OCI-LY7 (cell line): ENCODE results near the gene MAP3K5. TPM values are rescaled to one million over a fixed set of nuclear protein-coding genes. Genes with fewer than 3 reads are reported as not detected.

Experiments
- BruUV-seq: library from RNA; stranded (reverse); fragments of 400-500 nt; replicated peaks from 2 replicates; lab custom pipeline; 2021; lab: Mats Ljungman, UMichigan
- CTCF ChIA-PET: fragments of 300-600 bp; sonication (Branson Sonifier 250); formaldehyde crosslinking; loops from one replicate; lab custom pipeline; 2022; ENCODE audit warnings: antibody characterized with exemption; ENCODE audit not compliant: unreplicated experiment; lab: Charles Lee
- POLR2A ChIA-PET: fragments of 300-600 bp; sonication (Branson Sonifier 250); formaldehyde crosslinking; loops from one replicate; lab custom pipeline; 2022; ENCODE audit warnings: antibody characterized with exemption; lab: Charles Lee
- DNase-seq: peaks from one replicate; pipeline ENCODE4 v3.0.0-alpha.2; 2015; ENCODE audit warnings: low spot score
- H2AFZ ChIP-seq: fragments of 200-600 bp; sonication (generic), shearing (Covaris generic); 2 replicates; pipeline ENCODE4 v1.6.1; 2014; ENCODE audit warnings: mild to moderate bottlenecking, antibody characterized with exemption, low read length, moderate library complexity
- H3K27ac ChIP-seq: fragments of 200-600 bp; sonication (generic); 2 replicates; pipeline ENCODE4 v1.5.1; 2014; ENCODE audit warnings: mixed run types, low read depth, mild to moderate bottlenecking, moderate library complexity, low read length, inconsistent platforms; ENCODE audit not compliant: poor library complexity, severe bottlenecking
- H3K36me3 ChIP-seq: fragments of 200-600 bp; sonication (generic); 2 replicates; pipeline ENCODE4 v1.6.1; 2014; ENCODE audit warnings: mild to moderate bottlenecking, antibody characterized with exemption, low read length, moderate library complexity, mixed read lengths; ENCODE audit not compliant: insufficient read depth
- H3K4me1 ChIP-seq: fragments of 200-600 bp; sonication (generic); 2 replicates; pipeline ENCODE4 v1.5.1; 2014; ENCODE audit warnings: mild to moderate bottlenecking, low read length; ENCODE audit not compliant: insufficient read depth, poor library complexity, severe bottlenecking
- H3K4me2 ChIP-seq: fragments of 200-600 bp; sonication (generic); 2 replicates; pipeline ENCODE4 v1.6.1; 2014; ENCODE audit warnings: mild to moderate bottlenecking, low read length
- H3K4me3 ChIP-seq: fragments of 200-600 bp; sonication (generic); 2 replicates; pipeline ENCODE4 v1.5.1; 2014; ENCODE audit warnings: mild to moderate bottlenecking, low read depth, low read length; ENCODE audit not compliant: poor library complexity, severe bottlenecking
- H3K79me2 ChIP-seq: fragments of 200-600 bp; sonication (generic); 2 replicates; pipeline ENCODE4 v1.6.1; 2016; ENCODE audit warnings: low read depth, mild to moderate bottlenecking, low read length, moderate library complexity, mixed read lengths; ENCODE audit not compliant: insufficient read depth
- H3K9me2 ChIP-seq: fragments of 200-600 bp; sonication (generic); 2 replicates; pipeline ENCODE4 v1.6.1; 2016; ENCODE audit warnings: mild to moderate bottlenecking, low read length, mixed read lengths; ENCODE audit not compliant: insufficient read depth
- H3K9me3 ChIP-seq: fragments of 200-600 bp; sonication (generic); 2 replicates; pipeline ENCODE4 v1.6.1; 2014; ENCODE audit warnings: mild to moderate bottlenecking, mixed run types, low read length, mixed read lengths
- H4K20me1 ChIP-seq: fragments of 200-600 bp; sonication (generic); 2 replicates; pipeline ENCODE4 v1.6.1; 2014; ENCODE audit warnings: mild to moderate bottlenecking, antibody characterized with exemption, low read length, moderate library complexity, mixed read lengths; ENCODE audit not compliant: insufficient read depth
- EZH2phosphoT487 ChIP-seq: fragments of 200-600 bp; sonication (generic); IDR thresholded peaks from 2 replicates; pipeline ENCODE4 v1.6.1; 2018; ENCODE audit warnings: low read depth, borderline replicate concordance, mild to moderate bottlenecking, mixed run types, antibody characterized with exemption, low read length, moderate library complexity, mixed read lengths
- intact Hi-C: fragments of 100-400 bp; cut with micrococcal nuclease; formaldehyde crosslinking; loops from one replicate; pipeline ENCODE4 v1.10.0; 2022; ENCODE audit not compliant: unreplicated experiment
- total RNA-seq, 2 experiments: library from RNA; depleted of rRNA in 1 of 2; stranded (reverse); fragments of >200 nt in 1 of 2; shearing (Covaris generic) in 1 of 2; gene quantifications; 2 replicates each; pipeline ENCODE4 v1.2.3, GENCODE V29; 2014 to 2022
- TF ChIP-seq, protein P1 (sequence below): fragments of 200-600 bp; sonication (generic); conservative IDR thresholded peaks from 2 replicates; pipeline ENCODE4 v1.5.1; 2014; ENCODE audit warnings: mild to moderate bottlenecking, antibody characterized with exemption, low read length, moderate library complexity, mixed read lengths

Gene MAP3K5
- total RNA-seq, 2 experiments from 2014 or later: 13.8 to 16.6 TPM

DNA sequence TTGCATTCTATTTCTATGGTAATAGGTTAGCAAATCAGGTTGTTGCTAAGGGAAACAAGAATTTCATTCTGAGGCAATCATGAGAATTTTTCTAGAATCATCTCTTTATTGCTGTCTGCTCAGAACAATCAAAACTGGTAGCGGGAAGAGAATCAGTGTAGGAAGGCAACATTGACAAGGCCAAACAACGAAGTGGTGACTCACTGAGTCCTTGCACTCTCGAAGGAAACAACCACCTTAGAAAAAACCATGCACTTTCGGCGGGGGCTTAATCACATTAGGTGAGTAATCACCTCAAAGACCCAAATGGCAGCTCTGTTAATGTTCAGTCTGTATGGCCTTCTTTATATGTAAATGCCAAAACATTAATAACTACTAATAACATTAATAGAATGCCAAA is 163.3 kb downstream of the MAP3K5 start:
- Histone ChIP-seq H3K27ac (no peak overlapping the region), H3K4me2 (no peak overlapping the region), H3K4me3 (no peak overlapping the region), H3K79me2 (no peaks in the 10 kb centered on the region), H3K9me3 (no peaks in the 10 kb centered on the region), H3K4me1 (no peaks in the 10 kb centered on the region), H4K20me1 (no peaks in the 10 kb centered on the region), H3K9me2 (no peaks in the 10 kb centered on the region), H2AFZ (no peak overlapping the region), H3K36me3 (peaks cover 21% of the 10 kb centered on the region)
- intact Hi-C loops: no loop called here
- no peak for TF ChIP-seq EZH2phosphoT487
- TF ChIP-seq, protein P1, sequence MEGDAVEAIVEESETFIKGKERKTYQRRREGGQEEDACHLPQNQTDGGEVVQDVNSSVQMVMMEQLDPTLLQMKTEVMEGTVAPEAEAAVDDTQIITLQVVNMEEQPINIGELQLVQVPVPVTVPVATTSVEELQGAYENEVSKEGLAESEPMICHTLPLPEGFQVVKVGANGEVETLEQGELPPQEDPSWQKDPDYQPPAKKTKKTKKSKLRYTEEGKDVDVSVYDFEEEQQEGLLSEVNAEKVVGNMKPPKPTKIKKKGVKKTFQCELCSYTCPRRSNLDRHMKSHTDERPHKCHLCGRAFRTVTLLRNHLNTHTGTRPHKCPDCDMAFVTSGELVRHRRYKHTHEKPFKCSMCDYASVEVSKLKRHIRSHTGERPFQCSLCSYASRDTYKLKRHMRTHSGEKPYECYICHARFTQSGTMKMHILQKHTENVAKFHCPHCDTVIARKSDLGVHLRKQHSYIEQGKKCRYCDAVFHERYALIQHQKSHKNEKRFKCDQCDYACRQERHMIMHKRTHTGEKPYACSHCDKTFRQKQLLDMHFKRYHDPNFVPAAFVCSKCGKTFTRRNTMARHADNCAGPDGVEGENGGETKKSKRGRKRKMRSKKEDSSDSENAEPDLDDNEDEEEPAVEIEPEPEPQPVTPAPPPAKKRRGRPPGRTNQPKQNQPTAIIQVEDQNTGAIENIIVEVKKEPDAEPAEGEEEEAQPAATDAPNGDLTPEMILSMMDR: no peak
- DNase-seq: no peak
- BruUV-seq: no TSS peak
- ChIA-PET POLR2A (interaction anchor here (0.7 kb wide), 1 partner anchor 66 kb away, joined by 5 read pairs; no protein-coding TSS in a partner anchor), CTCF (no interaction called here)

DNA sequence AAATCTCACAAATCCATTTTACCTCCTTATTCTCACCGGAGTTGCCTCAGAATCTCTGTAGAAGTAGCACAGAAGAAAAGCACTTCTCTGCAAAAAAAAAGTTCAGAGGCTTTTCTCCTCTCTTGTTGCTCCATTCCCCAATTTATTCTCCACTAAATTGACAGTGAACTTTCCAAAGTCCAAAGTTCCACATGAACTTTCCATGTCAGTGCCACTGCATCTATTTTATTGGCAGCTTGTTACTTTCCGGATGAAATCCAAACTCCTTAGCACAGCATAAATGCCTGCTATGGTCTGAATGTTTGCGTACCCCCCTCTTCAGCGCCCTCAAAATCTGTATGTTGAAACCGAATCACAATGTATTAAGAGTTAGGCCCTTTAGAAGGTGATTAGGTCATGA is 165.1 kb downstream of the MAP3K5 start:
- CTCF ChIA-PET: no interaction called here

DNA sequence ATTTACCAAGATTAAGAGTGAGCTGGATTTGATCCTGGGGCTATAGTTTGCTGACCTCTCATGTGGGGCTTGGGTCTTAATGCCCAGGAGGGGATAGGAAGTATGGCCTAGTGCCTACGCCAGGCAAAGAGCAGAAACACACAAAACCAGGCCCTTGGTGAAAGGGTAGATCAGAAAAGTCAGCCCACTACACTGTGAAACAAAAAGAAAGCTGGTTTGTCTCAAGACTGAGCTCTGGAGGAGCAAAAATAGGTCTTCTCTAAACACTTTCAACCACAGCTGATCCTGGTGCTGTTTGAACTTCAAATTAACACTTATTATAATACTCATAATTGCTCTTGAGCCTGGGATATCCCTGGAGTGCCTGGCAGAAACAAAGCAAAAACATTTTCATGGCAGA is 167.0 kb downstream of the MAP3K5 start:
- Histone ChIP-seq H3K4me1 (no peaks in the 10 kb centered on the region), H3K9me2 (no peaks in the 10 kb centered on the region), H3K79me2 (no peaks in the 10 kb centered on the region), H3K4me3 (no peak overlapping the region), H3K4me2 (no peak overlapping the region), H3K27ac (no peak overlapping the region), H3K36me3 (peaks cover 5% of the 10 kb centered on the region), H4K20me1 (no peaks in the 10 kb centered on the region), H3K9me3 (no peaks in the 10 kb centered on the region), H2AFZ (no peak overlapping the region)
- intact Hi-C loops: no loop called here
- CTCF ChIA-PET: interaction anchor here (0.8 to 1.4 kb wide), 2 partner anchors 19 to 167 kb away, joined by 4 to 6 read pairs; partner anchors contain the start of gene MAP3K5
- no peak for TF ChIP-seq EZH2phosphoT487
- TF ChIP-seq, protein P1: no peak
- no TSS peak for BruUV-seq
- POLR2A ChIA-PET: interaction anchor here (1.5 kb wide), 1 partner anchor 19 kb away, joined by 4 read pairs; no protein-coding TSS in a partner anchor
- no peak for DNase-seq

More for the DNA sequence above, 165.1 kb downstream of the MAP3K5 start:
- intact Hi-C loops: no loop called here
- no TSS peak for BruUV-seq
- no peaks in the 10 kb centered on the region for H3K4me1 ChIP-seq
- no peak overlapping the region for H3K27ac ChIP-seq
- H3K4me2 ChIP-seq: no peak overlapping the region
- no peak overlapping the region for H2AFZ ChIP-seq
- DNase-seq: no peak
- TF ChIP-seq EZH2phosphoT487: no peak
- TF ChIP-seq, protein P1: no peak
- no peaks in the 10 kb centered on the region for H3K79me2 ChIP-seq
- no peak overlapping the region for H3K4me3 ChIP-seq
- no peaks in the 10 kb centered on the region for H4K20me1 ChIP-seq
- no peaks in the 10 kb centered on the region for H3K9me2 ChIP-seq
- no peaks in the 10 kb centered on the region for H3K9me3 ChIP-seq
- H3K36me3 ChIP-seq: peaks cover 15% of the 10 kb centered on the region
- POLR2A ChIA-PET: interaction anchor here (0.7 to 1.1 kb wide), 4 partner anchors 11 to 168 kb away, joined by 3 read pairs; no protein-coding TSS in a partner anchor
